GM21723 (cell line): ENCODE measurements around the gene SFT2D1.
A peak's percentile ranks its signal among the peaks of the same experiment; 100 is the strongest.
"Not testable (repeated sequence)": the region's sequence is repeated elsewhere in the genome, so short reads cannot be mapped to it uniquely, and the experiment has no call there.

Source experiments
- ATAC-seq: cut with Tn5 transposase; IDR thresholded peaks from one replicate; pipeline ENCODE4 v1.9.1; 2021; ENCODE audit warnings: mild to moderate bottlenecking, moderate library complexity; ENCODE audit not compliant: unreplicated experiment

Gene SFT2D1

GRCh38 chr6:166365221-166365620 is 22.9 kb upstream of the SFT2D1 start:
- no peak for ATAC-seq

- ATAC-seq, result no peak
These were observed 22.1 kb upstream of the SFT2D1 start for GRCh38 chr6:166364456-166364855.

- ATAC-seq, result not testable (repeated sequence)
These were observed 20.1 kb upstream of the SFT2D1 start for GRCh38 chr6:166362427-166362826.

- ATAC-seq, result no peak
These were observed 18.7 kb upstream of the SFT2D1 start for GRCh38 chr6:166361077-166361429.

- no peak for ATAC-seq
These were observed 18.1 kb upstream of the SFT2D1 start for GRCh38 chr6:166360243-166361076.

DNA sequence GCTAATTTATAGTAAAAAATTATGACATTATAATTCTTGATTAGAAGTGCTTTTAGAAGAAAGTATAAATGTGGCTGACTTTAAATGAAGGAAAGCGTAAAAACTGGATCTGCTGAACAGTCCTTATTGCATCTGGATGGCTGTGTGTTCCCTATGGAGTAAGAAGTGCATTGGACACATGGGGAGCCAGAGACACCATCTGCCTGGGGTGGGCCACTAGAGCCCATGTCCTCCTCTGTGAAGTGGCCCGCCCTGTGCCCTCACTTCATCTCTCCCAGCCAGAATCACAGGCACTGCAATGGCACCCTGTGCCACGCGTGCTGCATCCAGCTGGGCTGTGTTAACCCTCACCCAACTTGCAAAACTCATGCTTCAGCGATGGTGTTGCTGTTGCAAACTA is 13.2 kb upstream of the SFT2D1 start:
- ATAC-seq, result no peak

DNA sequence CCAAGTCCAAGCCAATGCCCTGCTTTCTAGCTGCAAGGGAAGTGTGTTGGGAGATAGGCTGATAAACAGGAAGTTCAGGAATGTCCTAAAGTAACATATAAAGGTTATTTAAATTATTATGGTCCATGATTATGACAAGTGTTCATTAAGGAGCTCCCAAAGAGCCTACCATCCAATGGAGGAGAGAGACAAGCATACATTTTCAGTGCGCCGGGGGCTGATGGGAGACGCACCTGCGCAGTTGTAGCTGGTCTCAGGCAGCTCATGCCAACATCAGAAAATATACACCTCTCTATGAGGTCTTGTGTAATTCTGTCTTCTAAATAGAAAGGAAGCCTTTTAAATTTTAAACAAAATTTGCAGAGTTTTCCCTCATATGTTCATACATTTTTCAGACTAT is 12.6 kb upstream of the SFT2D1 start:
- no peak for ATAC-seq

DNA sequence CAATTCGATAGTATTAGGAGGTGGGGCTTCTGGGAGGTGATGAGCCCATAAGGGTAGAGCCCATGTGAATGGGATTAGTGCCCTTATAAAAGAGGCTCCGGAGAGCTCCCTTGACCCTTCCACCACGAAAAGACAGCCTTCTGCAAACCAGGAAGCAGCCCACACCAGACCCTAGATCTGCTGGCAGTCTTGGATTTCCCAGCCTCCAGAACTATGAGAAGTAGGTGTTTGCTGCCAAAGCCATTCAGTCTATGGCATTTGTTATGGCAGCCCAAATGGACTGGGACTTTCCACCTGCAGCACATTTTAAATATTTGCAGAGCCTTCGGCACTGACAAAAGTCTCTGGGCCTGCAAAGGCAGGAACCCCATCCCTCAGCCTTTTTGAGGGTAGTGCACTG is 11.8 kb upstream of the SFT2D1 start:
- ATAC-seq, result no peak

DNA sequence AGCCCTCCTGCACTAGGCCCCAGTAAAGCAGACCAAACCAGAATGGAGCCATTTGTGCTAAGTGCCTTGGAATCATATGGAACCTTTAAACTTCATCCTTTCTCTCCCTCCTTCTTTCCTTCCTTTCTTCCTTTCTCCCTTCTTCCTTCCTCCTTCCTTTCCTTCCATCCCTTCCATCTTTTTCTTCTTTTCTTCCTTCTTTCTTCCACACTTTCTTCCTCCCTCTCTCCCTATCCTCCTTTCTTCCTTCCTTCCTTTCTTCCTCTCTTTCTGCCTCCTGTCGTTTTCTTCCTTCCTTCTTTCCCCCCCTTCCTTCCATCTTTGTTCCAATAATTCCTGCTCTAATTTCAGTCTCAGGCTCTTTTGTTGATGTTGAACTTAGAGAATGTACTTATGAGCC is 11.2 kb upstream of the SFT2D1 start:
- ATAC-seq, result no peak

- no peak for ATAC-seq
These were observed 10.6 kb upstream of the SFT2D1 start for GRCh38 chr6:166352923-166353322.

DNA sequence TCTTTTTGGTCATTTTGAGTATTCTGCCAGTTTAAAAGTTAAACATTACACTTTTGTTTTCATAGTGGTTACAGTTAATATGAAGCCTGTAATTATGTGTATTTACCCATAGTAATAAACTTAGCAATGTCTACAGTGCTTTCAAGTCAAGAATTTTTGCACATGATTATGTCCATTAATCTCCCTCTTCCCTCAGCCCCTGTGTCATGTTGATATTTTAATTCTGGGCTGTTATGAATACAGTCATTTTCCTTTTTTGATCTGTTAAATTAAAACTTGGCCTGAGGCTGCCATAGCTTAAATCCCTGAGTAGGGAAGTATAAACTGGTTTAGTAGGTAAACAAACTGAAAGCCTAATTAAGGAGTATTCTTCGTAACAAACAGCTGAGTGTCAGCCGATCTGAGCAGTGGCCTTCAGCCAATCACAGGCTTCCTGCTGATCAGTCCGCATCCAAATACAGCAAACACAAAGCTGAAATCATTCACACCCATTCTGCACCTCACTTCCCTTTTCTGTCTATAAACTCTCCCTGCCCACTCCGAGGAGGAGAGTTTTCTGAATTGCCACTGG is 9.5 kb upstream of the SFT2D1 start:
- ATAC-seq, result peak; percentile 97

GRCh38 chr6:166348305-166348949 is 6.1 kb upstream of the SFT2D1 start:
- no peak for ATAC-seq

- ATAC-seq, result no peak
These were observed 4.6 kb upstream of the SFT2D1 start for GRCh38 chr6:166346965-166347364.

GRCh38 chr6:166346449-166346848 is 4.1 kb upstream of the SFT2D1 start:
- no peak for ATAC-seq

GRCh38 chr6:166345672-166346071 is 3.3 kb upstream of the SFT2D1 start:
- ATAC-seq, result not testable (repeated sequence)

- ATAC-seq, result not testable (repeated sequence)
These were observed 2.6 kb upstream of the SFT2D1 start for GRCh38 chr6:166344921-166345320.

DNA sequence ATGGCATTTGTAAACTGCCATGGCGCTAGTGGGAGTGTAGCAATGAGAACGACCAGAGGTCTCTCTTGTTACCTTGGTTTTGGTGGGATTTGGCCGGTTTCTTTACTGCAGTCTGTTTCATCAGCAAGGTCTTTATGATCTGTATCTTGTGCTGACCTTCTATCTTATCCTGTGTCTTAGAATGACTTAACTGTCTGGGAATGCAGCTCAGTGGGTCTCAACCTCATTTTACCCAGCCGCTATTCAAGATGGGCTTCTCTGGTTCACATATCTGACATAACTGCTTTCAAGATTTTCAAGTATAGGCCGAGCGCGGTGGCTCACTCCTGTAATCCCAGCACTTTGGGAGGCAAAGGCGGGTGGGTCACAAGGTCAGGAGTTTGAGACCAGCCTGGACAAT is 1.9 kb upstream of the SFT2D1 start:
- ATAC-seq, result no peak

GRCh38 chr6:166343150-166343487 is 774 bp upstream of the SFT2D1 start:
- ATAC-seq, result peak; percentile 35

DNA sequence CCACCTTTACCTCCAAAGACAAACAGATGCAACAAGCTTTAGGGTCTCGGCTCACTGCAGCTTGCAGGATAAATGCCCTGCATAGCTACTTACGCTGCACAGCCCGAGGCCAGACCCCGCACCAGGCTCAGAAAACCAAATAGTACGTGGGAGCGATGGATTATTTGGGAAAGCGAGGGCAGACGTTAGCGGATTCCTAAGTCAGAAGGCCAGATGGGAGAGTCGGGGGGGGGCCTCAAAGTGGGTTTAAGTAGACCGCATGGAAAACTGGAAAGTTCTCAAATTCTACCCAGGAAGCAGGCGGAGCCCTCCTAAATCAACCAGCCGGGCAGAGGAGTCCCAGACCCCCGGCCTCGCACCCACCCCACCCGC is 382 bp downstream of the SFT2D1 start:
- peak; percentile 1 for ATAC-seq

GRCh38 chr6:166341464-166341863 is 881 bp downstream of the SFT2D1 start:
- ATAC-seq, result no peak

DNA sequence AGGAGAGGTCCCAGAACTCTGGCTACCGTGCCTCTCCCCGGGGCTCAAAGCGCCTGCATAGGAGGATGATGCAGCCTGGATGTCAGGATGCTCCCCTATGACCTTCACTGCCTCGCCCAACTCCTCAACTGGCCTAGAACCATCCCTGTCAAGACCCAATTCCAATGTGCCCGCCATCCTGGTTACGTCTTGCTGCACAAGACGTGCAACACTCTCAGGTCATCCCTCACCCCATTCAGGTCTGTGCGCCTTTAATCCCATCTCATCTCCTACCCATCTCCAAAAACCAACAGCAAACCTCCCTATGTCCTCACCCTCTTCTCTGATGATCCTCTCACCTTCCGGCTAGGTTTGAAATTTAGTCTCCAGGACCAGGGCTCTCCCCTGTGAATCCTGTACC is 3.5 kb downstream of the SFT2D1 start:
- ATAC-seq, result no peak

- ATAC-seq, result no peak
These were observed 5.5 kb downstream of the SFT2D1 start for GRCh38 chr6:166336847-166337246.
